Epithelial cell of prostate (primary cell): Measurements from ENCODE around the gene SMOC2.
"Not testable (repeated sequence)": the region's sequence is repeated elsewhere in the genome, so short reads cannot be mapped to it uniquely, and the experiment has no call there.

Source experiments
- DNase-seq: peaks from one replicate; pipeline ENCODE4 v3.0.0-alpha.2; 2011; ENCODE audit warnings: low read depth, low spot score
- H3K27ac ChIP-seq: fragments of 450-650 bp; 2 replicates; pipeline ENCODE4 v1.5.1; 2017; ENCODE audit warnings: mild to moderate bottlenecking

Gene SMOC2

DNA sequence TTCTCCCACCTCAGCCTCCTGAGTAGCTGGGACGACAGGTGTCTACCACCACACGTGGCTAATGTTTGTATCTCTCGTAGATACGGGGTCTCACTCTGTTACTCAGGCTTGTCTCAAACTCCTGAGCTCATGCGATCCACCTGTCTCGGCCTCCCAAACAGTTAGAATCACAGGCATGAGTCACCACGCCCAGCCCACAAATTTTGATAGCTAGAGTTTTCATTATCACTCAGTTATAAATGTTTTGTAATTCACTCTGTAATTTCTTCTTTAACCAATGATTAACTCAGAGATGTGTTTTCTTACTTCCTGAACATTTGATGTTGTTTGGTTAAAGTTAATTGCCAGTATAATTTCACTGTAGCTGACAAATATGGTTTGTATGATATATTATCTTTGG, 249.3 kb downstream of the SMOC2 start:
- DNase-seq: no peak
- H3K27ac ChIP-seq: no peak overlapping the region

DNA sequence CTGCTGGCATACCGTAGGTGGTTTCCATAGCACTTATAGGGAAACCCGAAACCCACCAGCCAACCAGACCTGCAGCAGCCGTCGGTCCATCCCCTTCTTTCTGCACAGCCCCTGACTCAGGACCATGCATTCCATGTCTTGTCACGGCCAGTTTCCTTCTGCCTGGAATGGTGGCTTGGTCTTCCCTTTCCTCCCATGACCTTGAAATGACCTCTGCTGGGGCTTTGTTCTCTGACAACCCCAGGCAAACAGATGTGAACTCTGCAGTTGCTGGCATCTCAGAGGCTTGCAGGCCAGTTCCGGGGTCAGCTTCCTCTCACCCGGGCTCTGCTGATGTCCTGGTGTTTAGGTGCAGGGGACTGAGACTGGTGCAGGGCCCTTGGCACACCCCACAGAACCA, 250.8 kb downstream of the SMOC2 start:
- H3K27ac ChIP-seq: no peak overlapping the region
- DNase-seq: no peak

DNA sequence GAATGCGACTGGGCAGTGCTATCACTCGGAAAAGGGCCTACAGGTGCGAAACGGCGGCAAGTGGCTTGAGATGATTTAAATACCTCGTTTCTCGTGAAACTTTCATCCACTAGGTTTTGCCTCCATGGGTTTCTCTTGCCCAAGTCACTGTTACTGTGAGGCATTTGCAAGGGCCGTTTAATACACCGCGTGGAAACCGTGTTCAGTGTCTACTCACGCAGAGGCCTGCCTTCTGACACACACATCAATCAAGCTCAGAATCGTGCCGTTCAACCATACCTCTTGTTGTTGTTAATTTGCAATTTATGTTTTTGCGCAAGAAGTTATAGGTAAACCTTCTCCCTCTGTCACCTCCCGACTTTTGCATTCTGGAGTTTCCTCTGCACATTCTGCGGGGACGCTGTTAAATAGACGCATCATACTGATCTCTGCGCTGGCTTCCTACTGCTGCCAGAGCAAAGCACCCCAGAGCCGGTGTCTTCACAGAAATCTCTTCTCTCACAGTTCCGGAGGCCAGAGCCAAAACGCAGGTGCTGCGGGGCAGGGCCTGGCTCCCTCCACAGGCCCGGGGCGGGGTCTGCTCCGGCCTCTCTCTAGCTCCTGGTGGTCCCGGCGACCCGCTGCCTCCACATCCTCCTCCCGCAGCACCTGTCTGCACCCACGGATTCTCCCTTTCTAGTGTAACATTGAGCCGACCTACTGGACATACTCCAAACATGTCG, 251.4 kb downstream of the SMOC2 start:
- no peak overlapping the region for H3K27ac ChIP-seq
- DNase-seq: no peak

DNA sequence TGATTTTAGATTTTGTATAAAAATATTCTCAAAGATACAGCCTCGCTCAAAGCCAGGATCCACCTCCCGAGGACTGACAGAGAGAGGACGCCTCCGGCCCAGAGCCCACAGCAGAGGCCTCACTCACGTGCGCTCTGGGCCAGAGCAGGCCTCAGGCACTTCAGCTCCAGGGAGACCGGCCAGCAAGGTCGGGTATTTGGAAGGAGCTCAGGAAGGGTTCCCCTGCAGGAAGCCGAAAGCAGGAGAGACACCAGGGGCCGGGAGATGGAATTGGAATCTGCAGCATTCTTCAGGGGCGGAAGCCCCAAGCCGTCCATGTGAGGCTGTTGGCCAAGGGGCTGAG, 251.9 kb downstream of the SMOC2 start:
- DNase-seq, H3K27ac ChIP-seq: not testable (repeated sequence)

DNA sequence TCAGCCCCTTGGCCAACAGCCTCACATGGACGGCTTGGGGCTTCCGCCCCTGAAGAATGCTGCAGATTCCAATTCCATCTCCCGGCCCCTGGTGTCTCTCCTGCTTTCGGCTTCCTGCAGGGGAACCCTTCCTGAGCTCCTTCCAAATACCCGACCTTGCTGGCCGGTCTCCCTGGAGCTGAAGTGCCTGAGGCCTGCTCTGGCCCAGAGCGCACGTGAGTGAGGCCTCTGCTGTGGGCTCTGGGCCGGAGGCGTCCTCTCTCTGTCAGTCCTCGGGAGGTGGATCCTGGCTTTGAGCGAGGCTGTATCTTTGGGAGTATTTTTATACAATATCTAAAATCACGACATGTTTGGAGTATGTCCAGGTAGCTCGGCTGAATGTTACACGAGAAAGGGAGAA, 253.8 kb downstream of the SMOC2 start:
- DNase-seq, H3K27ac ChIP-seq: not testable (repeated sequence)

DNA sequence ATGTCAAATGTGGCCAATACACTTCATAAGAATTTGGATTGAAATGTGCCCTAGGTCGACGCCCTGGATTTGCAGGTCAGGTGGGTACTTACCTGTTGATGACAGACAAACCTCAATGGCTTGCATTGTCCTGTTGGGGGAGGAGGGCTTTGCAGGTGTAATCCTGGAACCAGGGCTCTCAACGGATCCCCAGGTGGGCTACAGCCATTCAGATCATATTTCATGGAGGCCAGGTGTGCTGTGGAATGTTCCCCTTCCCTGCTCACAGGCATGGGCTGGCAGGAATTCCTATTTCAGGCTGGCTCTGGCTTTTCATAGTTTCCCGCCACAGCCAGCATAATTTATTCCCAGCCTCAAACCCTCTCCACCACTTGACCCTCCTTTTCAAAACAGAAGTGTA, 254.7 kb downstream of the SMOC2 start:
- no peak overlapping the region for H3K27ac ChIP-seq
- no peak for DNase-seq

DNA sequence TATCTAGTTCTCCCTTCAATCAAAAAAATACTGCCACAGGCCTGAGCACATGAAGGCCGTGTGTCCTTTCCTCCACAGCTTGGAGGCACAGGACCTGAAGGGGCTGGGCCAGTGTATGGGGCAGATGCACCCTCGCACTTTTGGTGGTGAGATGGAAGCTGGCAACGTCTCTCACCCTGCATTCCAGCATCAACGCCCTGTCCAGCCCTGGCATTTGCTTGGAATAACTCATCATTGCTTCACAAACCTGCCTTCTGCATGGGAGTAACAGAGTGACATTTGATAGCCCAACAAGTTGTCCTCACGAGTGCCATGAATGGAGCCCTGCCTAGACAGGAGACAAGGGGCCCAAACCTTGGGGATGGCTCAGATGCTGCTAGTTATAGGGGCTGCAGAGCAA, 257.9 kb downstream of the SMOC2 start:
- H3K27ac ChIP-seq: no peak overlapping the region
- no peak for DNase-seq

DNA sequence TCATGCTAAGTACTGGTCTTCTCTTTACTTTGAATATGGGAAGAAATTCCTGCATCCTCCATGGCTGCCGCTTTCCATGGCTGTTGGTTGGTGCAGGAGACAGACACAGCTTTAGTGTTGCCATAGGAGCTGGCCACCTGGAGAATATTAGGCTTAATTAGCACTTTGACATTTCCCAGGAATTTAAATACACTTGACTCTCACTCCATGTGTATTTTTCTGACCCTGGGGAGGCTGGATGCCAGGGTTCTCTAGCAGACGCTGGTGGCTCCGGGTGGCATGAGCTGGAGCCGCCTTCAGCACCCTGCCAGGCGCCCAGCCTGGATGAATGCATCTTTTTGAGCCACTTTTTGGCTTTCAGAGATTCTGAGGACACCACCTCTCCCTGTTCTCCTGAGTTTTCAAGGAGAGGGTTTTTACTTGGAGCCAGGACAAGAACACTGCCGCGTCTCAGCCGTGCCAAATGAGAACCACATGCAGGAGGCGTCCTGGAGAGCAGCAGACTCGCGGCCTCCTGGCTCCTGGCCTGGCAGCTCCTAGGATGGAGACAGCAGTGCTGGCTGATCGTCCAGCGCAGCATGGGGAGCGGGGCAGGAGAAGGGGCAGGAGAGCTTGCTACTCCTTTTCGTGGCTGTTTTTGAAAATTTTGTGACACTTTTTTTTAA, 258.8 kb downstream of the SMOC2 start:
- DNase-seq: no peak
- H3K27ac ChIP-seq: no peak overlapping the region

DNA sequence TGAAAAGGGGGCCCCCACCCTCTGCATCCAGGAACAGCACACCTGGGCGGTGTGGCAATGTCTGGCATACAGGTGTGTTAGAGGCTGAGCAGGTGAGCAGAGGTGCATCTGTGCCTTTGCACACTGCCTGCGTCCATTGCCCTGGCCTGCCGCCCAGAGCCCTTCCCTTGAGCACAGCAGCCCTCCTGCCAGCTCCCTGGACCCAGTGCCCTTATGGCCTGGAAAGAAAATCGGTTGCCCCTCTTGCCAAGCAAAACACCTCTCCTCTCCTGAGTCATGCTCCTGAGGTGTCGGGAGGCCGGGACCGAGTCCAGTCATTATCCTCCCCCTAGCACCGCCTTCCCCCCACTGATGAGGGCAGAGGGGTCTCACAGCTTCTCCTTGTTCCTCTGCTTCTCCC, 259.9 kb downstream of the SMOC2 start:
- no peak for DNase-seq
- H3K27ac ChIP-seq: no peak overlapping the region

DNA sequence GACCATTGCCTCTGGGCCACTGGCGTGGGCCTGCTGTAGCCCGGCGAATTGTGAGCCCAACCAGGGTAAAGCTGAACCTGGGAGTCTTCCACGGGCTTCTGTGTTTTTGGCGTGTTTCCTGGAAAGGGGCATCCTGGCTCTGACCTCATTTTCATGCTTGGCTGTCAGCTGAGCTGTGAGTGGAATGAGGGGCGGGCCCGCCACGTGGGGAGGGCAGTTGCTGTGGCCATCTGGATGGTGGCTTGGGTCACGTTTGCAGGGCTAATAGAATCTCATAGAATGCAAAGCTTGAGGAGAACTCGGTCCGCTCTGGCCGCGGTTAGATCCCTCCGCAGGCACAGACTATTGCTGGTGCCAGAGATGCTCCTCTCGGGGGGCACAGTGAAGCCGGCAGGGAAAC, 263.0 kb downstream of the SMOC2 start:
- DNase-seq: no peak
- no peak overlapping the region for H3K27ac ChIP-seq

DNA sequence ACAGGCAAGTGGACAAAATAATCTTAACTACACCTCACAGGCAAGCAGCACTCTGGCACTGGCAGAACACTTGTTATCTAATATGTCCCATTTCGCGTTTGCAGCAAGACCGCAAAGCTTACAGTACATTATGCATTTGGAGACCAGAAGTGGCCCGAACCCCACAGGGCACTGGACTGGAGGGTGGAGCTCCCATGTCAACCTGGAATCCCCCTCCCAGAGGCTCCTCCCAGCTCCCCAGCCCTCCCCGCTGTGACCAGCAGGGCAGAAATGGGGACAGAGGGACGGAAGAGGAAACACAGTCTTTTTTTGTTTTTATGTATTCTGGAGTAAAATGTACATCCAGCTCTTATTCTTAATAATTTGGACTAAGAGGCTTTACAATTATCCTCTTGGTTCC, 263.7 kb downstream of the SMOC2 start:
- no peak for DNase-seq

DNA sequence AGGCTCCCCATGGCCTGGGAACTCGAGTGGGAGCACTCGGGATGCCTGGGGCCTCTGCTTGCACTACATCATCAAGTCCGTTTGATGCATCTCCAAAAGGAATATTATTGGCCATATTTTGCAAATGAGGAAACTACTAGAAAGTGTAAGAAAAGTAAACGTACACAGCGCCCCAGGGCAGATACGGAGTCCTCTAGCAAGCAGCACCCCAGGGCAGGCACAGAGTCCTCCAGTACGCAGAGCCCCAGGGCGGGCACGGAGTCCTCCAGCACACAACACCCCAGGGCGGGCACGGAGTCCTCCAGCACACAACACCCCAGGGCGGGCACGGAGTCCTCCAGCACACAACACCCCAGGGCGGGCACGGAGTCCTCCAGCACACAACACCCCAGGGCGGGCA, 264.3 kb downstream of the SMOC2 start:
- not testable (repeated sequence) for H3K27ac ChIP-seq, DNase-seq

More for the DNA sequence above, 263.7 kb downstream of the SMOC2 start:
- no peak overlapping the region for H3K27ac ChIP-seq

DNA sequence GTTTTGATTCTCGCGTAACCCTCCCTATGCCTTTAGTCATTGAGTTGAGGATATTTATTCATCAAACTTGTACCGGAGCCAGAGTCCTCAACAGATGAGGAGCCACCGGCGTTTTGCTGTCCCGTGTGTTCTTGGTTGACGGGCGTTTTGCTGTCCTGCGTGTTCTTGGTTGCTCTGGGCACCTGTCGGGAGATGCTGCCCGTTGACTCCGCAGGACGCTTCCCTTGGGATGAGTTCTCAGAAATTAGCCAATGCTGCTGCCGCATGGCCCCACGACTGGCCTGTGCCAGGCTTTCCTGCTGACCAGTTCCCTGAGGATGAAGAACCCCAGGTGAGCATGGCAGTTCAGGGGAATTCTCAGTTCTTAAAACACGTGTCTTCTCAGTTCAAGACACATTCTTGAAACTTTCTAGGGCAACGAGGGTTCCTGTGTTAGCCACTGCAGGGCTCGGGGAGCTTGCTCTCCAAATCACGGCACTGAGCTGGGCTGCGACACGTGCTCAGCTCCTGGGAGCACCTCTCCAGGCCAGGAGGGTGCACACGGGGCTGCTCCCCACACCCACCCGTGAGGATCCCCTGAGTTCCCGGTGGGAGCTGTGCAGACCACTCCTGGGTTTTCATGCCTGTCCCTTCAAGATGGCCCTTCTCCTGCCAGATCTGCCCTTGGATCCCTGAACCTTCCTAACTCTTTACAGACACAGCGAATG, 265.6 kb downstream of the SMOC2 start:
- H3K27ac ChIP-seq: no peak overlapping the region

DNA sequence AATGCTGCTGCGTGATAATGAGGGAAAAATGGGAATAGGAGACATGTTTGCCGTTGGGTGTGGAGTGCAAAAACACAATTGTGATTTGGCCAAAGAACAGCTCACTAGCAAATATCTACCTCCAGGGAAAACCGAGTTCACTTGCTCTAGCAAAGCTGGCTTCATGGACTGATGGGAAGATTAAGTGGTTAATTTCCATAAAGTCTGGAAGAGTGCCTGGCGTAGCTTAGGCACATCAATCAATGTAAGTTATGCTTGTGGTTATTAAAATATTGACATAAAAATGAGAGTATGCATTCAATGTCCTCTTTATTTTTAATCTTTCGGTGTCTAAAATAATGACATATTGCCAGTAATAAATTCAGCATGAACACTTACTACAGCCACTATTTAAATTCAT, 267.5 kb downstream of the SMOC2 start:
- DNase-seq: no peak
- no peak overlapping the region for H3K27ac ChIP-seq

More for the DNA sequence above, 265.6 kb downstream of the SMOC2 start:
- DNase-seq: no peak

DNA sequence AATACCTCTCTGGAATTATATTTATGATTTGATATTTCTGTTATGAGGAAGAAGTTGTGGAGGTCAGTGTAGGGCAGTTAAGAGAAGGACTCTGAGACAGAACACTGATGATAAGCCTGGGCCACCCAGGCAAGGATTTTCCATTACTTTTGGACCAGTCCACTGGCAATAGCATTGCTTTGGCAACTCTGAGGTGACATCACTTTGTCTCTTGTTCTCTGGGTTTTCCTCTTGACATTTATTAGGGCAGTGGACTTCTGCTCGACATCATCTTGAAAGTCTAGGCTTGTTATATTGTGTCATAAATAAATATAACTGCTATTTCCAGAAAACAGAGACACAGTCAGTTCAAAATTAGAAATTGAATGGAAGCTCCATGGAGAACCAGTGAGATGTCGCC, 268.0 kb downstream of the SMOC2 start:
- no peak for DNase-seq

DNA sequence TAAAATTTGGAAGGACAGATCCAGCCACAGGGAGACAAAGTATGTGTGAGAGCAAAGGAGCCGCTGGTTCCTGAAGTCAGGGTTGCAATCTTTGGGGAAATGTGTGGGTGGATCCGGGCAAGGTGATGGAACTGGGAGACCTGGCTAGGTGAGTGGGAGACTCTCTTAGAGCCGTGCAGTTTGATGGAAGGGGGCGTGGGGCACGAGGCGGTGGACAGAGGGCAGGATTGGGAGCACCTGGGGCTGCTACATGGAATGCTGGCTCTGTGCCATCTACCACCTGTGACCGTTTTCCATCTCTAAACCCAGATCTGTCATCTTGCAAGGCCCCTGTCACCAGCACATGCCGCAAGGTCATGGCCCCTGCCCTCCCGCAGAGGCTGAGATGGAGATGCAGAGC, 268.4 kb downstream of the SMOC2 start:
- no peak for DNase-seq
- H3K27ac ChIP-seq: no peak overlapping the region

More for the DNA sequence above, 268.0 kb downstream of the SMOC2 start:
- no peak overlapping the region for H3K27ac ChIP-seq

DNA sequence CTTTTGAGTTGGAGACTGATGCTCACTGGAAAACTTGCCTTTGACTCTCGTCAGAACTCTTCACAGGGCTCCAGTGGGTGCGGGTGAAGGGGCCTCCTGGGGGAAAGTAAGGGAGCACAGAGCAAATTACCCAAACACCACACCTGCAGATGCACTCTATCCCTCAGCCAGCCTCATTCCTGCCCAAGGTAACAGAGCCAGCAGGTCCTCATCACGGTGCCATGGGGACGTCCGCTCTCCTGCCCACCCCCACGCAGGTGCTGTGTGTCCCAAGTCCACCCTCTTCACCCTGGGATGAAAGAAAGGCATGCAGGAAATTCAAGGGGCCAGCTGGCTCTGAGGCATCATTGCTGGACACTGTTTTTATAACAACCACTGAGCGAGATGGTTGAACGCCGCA, 269.0 kb downstream of the SMOC2 start:
- H3K27ac ChIP-seq: no peak overlapping the region
- no peak for DNase-seq

DNA sequence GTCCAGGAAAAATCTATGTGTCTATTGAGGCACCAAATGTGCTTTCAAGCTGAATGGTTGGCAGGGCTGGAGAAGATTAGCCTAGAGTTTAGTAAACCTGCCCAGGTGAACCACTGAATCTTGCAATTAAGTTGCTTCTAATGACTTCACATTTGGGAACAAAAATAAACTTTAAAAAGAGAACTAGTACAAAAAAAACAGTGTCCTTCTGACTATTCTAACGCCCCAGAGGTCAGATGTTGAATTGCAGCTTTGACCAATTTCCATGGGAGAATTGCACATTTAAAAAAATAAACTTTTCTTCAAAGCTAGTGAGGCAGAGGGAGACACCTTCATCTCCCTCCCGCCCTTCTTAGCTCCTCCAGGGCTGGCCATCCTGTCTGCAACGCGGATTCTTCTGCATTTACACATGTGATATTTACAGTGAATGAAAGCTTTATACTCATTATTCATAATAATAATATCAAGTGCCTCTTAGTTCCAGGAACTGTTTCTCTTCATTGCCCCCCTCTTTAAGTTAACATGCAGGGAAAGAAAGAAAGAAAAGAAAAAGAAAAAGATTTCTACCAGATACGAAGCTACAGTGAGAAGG, 270.2 kb downstream of the SMOC2 start:
- H3K27ac ChIP-seq: no peak overlapping the region
- no peak for DNase-seq

DNA sequence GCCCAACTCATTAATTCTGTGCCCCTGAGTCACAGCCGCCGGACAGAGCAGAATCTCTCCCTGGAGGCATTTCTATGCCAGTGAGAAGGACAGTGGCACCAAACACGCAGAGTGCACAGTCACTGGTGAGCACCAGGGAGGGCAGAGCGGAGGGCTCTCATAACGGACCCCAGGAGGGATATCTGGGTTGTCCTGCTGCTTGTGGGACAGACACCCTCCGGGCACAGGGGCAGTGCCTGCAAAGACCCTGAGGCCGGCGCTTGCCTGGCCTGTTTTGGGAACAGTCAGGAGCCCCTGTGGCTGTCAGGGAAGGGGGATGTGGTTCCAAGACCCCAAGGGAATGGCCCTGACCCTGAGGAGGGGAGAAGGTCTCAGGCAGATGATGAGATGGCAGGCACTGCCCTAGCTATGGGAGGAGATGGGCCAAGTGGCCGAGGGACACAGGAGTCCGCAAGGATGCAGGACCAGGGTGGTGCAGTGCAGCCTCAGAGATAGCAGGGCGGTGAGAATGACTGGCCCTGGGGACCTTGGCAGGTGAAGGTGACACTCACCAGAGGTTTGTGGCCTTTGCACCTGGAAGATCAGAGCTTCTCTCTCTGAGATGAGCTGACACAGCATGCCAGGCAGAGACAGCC, 270.8 kb downstream of the SMOC2 start:
- no peak for DNase-seq
- no peak overlapping the region for H3K27ac ChIP-seq

DNA sequence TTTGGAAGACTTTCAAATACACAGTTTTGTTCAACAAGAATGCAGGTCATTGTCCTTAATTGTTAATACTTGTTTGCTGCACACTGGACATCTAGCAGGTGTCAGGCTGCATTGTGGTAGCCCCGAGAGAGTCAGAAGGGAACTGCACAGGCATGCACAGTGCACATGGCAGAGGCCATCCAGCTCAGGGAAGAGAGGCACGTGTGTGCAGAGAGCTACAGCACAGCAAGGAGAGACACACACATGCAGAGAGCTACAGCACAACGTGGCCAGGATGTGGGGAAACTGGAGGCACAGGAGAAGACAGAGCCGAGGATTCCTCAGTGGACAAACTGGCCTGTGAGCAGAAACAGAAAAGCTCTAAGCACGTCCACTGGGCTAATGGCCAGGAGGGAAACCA, 272.0 kb downstream of the SMOC2 start:
- DNase-seq: no peak
- no peak overlapping the region for H3K27ac ChIP-seq

DNA sequence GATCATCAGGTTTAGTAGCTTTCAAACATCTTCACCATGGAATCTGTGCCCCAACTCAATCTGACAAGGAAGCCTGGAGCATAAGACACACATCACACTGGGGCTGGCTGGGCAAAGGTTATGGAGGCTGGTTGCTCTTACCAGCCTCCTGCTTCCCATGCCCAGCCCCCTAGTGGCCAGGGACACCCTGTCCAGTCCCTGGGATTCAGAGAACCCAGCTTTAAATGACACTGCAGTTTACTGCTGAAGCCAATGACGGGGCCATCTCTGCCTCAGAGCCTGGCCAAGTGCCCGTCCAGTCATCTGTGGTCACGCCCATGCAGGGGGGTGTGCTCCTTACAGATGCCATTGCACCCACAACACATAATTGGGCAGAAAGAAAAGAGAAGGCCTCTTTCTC, 272.9 kb downstream of the SMOC2 start:
- no peak for DNase-seq
- no peak overlapping the region for H3K27ac ChIP-seq
